ENCODE results near the gene PRSS12. TPM values are rescaled to one million over a fixed set of nuclear protein-coding genes. Genes with fewer than 3 reads are reported as not detected.

The PRSS12 gene
- total RNA-seq, 6 experiments from 2014 or later, result 56.6 to 88.0 (median 79.9) TPM

DNA sequence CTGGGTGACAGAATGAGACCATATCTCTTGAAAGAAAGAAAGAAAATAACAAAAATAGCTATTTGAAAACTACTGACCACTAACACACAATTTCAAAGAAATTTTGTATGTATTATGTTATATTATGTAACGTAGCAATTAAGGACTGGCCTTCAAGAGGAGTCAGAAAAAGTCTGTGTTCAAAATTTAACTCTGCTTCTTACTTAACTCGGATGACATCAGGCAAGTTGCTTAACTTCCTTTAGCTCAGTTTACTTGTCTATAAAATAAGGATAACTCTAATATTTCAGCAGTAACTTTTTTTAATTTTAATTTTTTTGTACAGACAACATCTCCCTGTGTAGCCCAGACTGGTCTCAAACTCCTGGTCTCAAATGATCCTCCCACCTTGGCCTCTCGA lies 14.6 kb upstream of the PRSS12 start:
- DNase-seq, result no peak
- TF ChIP-seq, protein P1, sequence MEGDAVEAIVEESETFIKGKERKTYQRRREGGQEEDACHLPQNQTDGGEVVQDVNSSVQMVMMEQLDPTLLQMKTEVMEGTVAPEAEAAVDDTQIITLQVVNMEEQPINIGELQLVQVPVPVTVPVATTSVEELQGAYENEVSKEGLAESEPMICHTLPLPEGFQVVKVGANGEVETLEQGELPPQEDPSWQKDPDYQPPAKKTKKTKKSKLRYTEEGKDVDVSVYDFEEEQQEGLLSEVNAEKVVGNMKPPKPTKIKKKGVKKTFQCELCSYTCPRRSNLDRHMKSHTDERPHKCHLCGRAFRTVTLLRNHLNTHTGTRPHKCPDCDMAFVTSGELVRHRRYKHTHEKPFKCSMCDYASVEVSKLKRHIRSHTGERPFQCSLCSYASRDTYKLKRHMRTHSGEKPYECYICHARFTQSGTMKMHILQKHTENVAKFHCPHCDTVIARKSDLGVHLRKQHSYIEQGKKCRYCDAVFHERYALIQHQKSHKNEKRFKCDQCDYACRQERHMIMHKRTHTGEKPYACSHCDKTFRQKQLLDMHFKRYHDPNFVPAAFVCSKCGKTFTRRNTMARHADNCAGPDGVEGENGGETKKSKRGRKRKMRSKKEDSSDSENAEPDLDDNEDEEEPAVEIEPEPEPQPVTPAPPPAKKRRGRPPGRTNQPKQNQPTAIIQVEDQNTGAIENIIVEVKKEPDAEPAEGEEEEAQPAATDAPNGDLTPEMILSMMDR (IDR thresholded peaks at IDR 0.05), result no peak
- H3K9me3 Mint-ChIP-seq, result no peaks in the 10 kb centered on the region
- H3K4me1 Mint-ChIP-seq (ENCODE audit: low read depth), result peaks cover 14% of the 10 kb centered on the region
- no peaks in the 10 kb centered on the region for H3K27me3 Mint-ChIP-seq (ENCODE audit: insufficient read depth)
- H3K36me3 Mint-ChIP-seq (ENCODE audit: low read depth), result no peaks in the 10 kb centered on the region
- no peak overlapping the region for H3K4me3 Mint-ChIP-seq
- no peak overlapping the region for H3K27ac Mint-ChIP-seq

DNA sequence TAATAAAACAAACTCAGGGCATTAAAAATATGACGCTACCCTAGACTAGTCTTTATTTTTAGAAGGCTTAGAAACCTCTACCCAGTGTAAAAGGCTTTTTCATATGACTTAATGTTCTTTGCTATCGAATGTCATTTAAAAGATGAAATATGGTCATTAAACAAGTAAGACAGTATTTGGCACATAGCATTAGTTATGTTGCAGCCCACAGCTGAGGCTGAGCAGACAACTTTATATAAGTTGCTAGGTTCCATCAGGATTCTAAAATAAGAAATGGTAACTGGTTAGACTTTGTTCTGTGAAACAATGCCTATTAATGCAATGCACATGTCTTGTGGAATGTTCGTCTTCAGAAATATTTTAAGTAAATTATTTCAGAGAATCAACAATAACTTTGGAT lies 10.4 kb upstream of the PRSS12 start:
- H3K4me3 Mint-ChIP-seq, result no peak overlapping the region
- no peak for DNase-seq
- no peaks in the 10 kb centered on the region for H3K9me3 Mint-ChIP-seq
- TF ChIP-seq, protein P1 (IDR thresholded peaks at IDR 0.05), result no peak
- H3K36me3 Mint-ChIP-seq (ENCODE audit: low read depth), result no peaks in the 10 kb centered on the region
- H3K4me1 Mint-ChIP-seq (ENCODE audit: low read depth), result peaks cover 39% of the 10 kb centered on the region
- H3K27me3 Mint-ChIP-seq (ENCODE audit: insufficient read depth), result no peaks in the 10 kb centered on the region; the same call in 1 of the 2 replicates
- no peak overlapping the region for H3K27ac Mint-ChIP-seq

DNA sequence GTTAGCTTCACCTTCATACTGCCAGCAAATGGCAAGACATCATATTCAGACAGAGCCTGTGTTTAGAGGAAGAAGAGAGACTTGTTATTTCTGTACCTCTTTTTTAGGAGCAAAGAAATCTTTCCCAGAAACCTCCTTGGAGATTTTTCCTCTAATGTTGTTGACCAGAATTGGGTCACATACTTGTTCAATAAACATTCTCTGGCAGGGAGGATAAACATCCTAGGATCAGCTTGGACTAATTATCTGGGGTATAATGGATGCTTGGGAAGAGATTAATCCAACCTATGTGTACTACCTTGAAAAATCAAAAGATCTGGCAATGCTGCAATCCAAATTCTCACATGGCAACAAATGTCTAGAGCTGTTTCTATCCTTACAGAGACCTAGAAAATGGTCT lies 8.4 kb upstream of the PRSS12 start:
- no peaks in the 10 kb centered on the region; the same call in 1 of the 2 replicates for H3K27me3 Mint-ChIP-seq (ENCODE audit: insufficient read depth)
- H3K4me1 Mint-ChIP-seq (ENCODE audit: low read depth), result peaks cover 45% of the 10 kb centered on the region
- TF ChIP-seq, protein P1 (IDR thresholded peaks at IDR 0.05), result no peak
- no peak overlapping the region for H3K27ac Mint-ChIP-seq
- no peaks in the 10 kb centered on the region for H3K36me3 Mint-ChIP-seq (ENCODE audit: low read depth)
- H3K9me3 Mint-ChIP-seq, result no peaks in the 10 kb centered on the region
- DNase-seq, result no peak
- no peak overlapping the region for H3K4me3 Mint-ChIP-seq

DNA sequence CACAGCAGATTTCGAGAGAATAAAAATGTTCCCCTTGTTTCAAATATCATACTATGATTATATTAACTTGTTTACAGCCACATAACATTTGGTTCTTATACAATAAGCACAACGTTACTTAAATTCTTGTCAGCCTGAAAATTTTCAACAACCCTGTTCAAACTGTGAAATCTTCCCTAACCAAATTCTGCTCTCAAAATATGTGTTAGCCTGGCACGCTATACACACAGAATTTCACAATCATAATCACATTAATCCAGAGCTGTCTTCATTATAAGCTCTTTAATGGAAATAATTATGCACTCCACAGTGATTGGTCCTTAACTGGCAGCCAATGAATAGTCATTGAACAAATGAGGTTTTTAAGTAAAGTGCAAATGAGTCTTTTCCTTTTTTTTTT lies 7.3 kb upstream of the PRSS12 start:
- TF ChIP-seq, protein P1 (IDR thresholded peaks at IDR 0.05), result no peak
- no peak overlapping the region for H3K4me3 Mint-ChIP-seq
- no peaks in the 10 kb centered on the region for H3K36me3 Mint-ChIP-seq (ENCODE audit: low read depth)
- peaks cover 49% of the 10 kb centered on the region for H3K4me1 Mint-ChIP-seq (ENCODE audit: low read depth)
- H3K27ac Mint-ChIP-seq, result no peak overlapping the region
- no peak for DNase-seq
- H3K27me3 Mint-ChIP-seq (ENCODE audit: insufficient read depth), result no peaks in the 10 kb centered on the region; the same call in 1 of the 2 replicates
- no peaks in the 10 kb centered on the region for H3K9me3 Mint-ChIP-seq

DNA sequence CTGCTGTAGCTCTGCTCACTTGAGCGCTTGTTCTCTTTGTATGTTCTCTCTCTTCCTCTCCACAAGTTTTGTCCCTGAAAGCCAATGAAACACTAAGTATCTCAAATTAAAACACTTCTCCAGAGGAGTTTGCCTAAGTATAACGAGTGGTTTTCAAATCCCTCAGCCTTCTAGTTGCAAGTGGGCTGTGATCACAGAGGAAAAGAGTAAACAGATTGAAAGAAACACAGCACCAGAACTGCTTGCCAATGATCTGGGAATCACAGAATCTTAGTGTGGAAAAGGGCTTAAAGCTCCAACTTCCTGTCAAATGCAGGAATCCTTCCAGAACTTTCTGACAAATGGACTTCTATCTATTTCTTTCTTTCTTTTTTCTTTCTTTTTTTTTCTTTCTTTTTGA lies 4.8 kb upstream of the PRSS12 start:
- no peak for DNase-seq
- Mint-ChIP-seq H3K4me1 (ENCODE audit: low read depth) (peaks cover 55% of the 10 kb centered on the region), H3K27ac (no peak overlapping the region), H3K9me3 (no peaks in the 10 kb centered on the region), H3K4me3 (no peak overlapping the region), H3K36me3 (ENCODE audit: low read depth) (no peaks in the 10 kb centered on the region), H3K27me3 (ENCODE audit: insufficient read depth) (no peaks in the 10 kb centered on the region; the same call in 1 of the 2 replicates)
- TF ChIP-seq, protein P1 (IDR thresholded peaks at IDR 0.05), result no peak

DNA sequence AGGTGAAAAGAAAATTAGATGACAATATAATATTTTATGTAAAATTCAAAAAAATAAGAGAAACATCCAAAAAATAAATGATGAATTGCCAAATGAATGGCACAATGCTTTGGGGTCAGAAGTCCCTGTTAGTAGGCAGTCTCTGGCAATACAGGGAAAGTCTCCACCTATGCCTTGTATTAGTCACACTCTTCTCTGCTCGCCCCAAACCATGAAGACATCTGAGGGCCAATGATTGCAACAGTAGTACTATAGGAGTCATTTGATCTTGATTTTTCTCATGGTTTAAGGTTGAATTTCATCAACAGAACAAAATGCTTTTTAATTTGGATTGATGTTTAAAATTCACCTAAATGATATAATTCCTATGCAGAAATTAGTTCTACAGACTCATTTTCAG lies 3.9 kb upstream of the PRSS12 start:
- no peak overlapping the region for H3K4me3 Mint-ChIP-seq
- no peak overlapping the region for H3K27ac Mint-ChIP-seq
- H3K27me3 Mint-ChIP-seq (ENCODE audit: insufficient read depth), result peaks cover 2% of the 10 kb centered on the region; the same call in 1 of the 2 replicates
- H3K4me1 Mint-ChIP-seq (ENCODE audit: low read depth), result peaks cover 52% of the 10 kb centered on the region
- H3K9me3 Mint-ChIP-seq, result no peaks in the 10 kb centered on the region
- no peak for DNase-seq
- TF ChIP-seq, protein P1 (IDR thresholded peaks at IDR 0.05), result no peak
- H3K36me3 Mint-ChIP-seq (ENCODE audit: low read depth), result peaks cover 3% of the 10 kb centered on the region; the same call in 1 of the 2 replicates

Data from HFFc6 (cell line).